Tibial artery (tissue), 4 donors: Measurements from ENCODE around the gene GALR3.

Experiments used
- DNase-seq, 2 donors: peaks; one replicate each; pipeline ENCODE4 v3.0.0-alpha.2; 2019
- H3K27ac ChIP-seq, 2 donors: fragments of 200-600 bp; sonication (generic) in 1 of 2; 1 replicate in 1 of 2; 2 replicates in 1 of 2; pipeline ENCODE4 v1.5.1; 2018 to 2019; ENCODE audit warnings: mild to moderate bottlenecking in 1 of 2
- H3K27me3 ChIP-seq, 2 donors: fragments of 200-600 bp; sonication (generic) in 1 of 2; one replicate each; pipeline versions ENCODE4 v1.5.1 to v1.6.0; 2016 to 2019
- H3K36me3 ChIP-seq, 3 donors: fragments of 200-600 bp; sonication (generic) in 2 of 3; one replicate each; pipeline ENCODE4 v1.5.1; 2016 to 2019; ENCODE audit warnings: mild to moderate bottlenecking in 2 of 3
- H3K4me1 ChIP-seq, 4 donors: fragments of 200-600 bp; sonication (generic) in 2 of 4; 1 replicate in 3 of 4; 2 replicates in 1 of 4; pipeline ENCODE4 v1.5.1; 2016 to 2019
- H3K4me3 ChIP-seq, 2 donors: fragments of 200-600 bp; sonication (generic) in 1 of 2; 1 replicate in 1 of 2; 2 replicates in 1 of 2; pipeline ENCODE4 v1.5.1; 2018 to 2019; ENCODE audit warnings: mild to moderate bottlenecking in 2 of 2
- H3K9me3 ChIP-seq, 3 donors: fragments of 200-600 bp; sonication (generic) in 1 of 3; one replicate each; pipeline ENCODE4 v1.5.1; 2016 to 2019
- CTCF ChIP-seq, 2 experiments: fragments of 200-600 bp in 1 of 2; fragments of 450-650 bp in 1 of 2; IDR thresholded peaks; one replicate each; pipeline ENCODE4 v1.5.1; 2017 to 2019; ENCODE audit warnings: antibody characterized with exemption in 2 of 2, mild to moderate bottlenecking in 1 of 2, moderate library complexity in 1 of 2
- intact Hi-C: fragments of 100-400 bp; cut with DNase I; formaldehyde crosslinking; loops from one replicate; pipeline ENCODE4 v1.15.0; 2023; ENCODE audit warnings: low total_unique reads

The GALR3 gene

GRCh38 chr22:37862570-37863325, 39.6 kb downstream of the GALR3 start:
- Histone ChIP-seq H3K4me1 (peaks cover 0 to 50% (median 22%) of the 10 kb centered on the region in 4 donors), H3K27me3 (no peaks in the 10 kb centered on the region), H3K4me3 (no peak overlapping the region), H3K9me3 (no peaks in the 10 kb centered on the region), H3K27ac (peak overlapping the region in 1 of 2 donors; percentile 11), H3K36me3 (peaks cover 49 to 95% (median 76%) of the 10 kb centered on the region in 3 donors)
- DNase-seq, result no peak
- intact Hi-C loops, result no loop called here
- TF ChIP-seq CTCF (IDR thresholded peaks at IDR 0.05), result no peak

GRCh38 chr22:37865510-37865909, 42.3 kb downstream of the GALR3 start:
- DNase-seq, result no peak
- H3K27ac ChIP-seq, result no peak overlapping the region
- intact Hi-C loops, result loop anchor here (2.0 kb wide), 1 partner anchor 49 kb away; no protein-coding TSS in a partner anchor
- H3K9me3 ChIP-seq, result no peaks in the 10 kb centered on the region
- TF ChIP-seq CTCF (IDR thresholded peaks at IDR 0.05), result no peak
- peaks cover 0 to 23% (median 5%) of the 10 kb centered on the region in 4 donors for H3K4me1 ChIP-seq
- no peak overlapping the region for H3K4me3 ChIP-seq
- H3K36me3 ChIP-seq, result peaks cover 67 to 90% (median 87%) of the 10 kb centered on the region in 3 donors
- no peaks in the 10 kb centered on the region for H3K27me3 ChIP-seq

- intact Hi-C loops, result no loop called here
- TF ChIP-seq CTCF (IDR thresholded peaks at IDR 0.05), result no peak
- Histone ChIP-seq H3K4me3 (no peak overlapping the region), H3K27me3 (no peaks in the 10 kb centered on the region), H3K4me1 (no peaks in the 10 kb centered on the region), H3K27ac (no peak overlapping the region), H3K9me3 (no peaks in the 10 kb centered on the region), H3K36me3 (peaks cover 80 to 93% (median 88%) of the 10 kb centered on the region in 3 donors)
- no peak for DNase-seq
Observed at GRCh38 chr22:37870273-37870672, 47.1 kb downstream of the GALR3 start.
